NCI-H510A treated with DMSO at 0.1 percent for 48 hours (cell line): ENCODE data around the gene TGFB1.
A peak's percentile ranks its signal among the peaks of the same experiment; 100 is the strongest.
"Not testable (repeated sequence)": the region's sequence is repeated elsewhere in the genome, so short reads cannot be mapped to it uniquely, and the experiment has no call there.

Source experiments
- DNase-seq: peaks from one replicate; lab custom pipeline; 2025; lab: John Stamatoyannopoulos, UW

Gene TGFB1

GRCh38 chr19:41353466-41354342 lies at the start of gene TGFB1:
TSS of gene TGFB1 (minus strand) at chr19:41353922. CDS start at chr19:41353044, 878 bp downstream.
- DNase-seq, result peak; percentile 52

DNA sequence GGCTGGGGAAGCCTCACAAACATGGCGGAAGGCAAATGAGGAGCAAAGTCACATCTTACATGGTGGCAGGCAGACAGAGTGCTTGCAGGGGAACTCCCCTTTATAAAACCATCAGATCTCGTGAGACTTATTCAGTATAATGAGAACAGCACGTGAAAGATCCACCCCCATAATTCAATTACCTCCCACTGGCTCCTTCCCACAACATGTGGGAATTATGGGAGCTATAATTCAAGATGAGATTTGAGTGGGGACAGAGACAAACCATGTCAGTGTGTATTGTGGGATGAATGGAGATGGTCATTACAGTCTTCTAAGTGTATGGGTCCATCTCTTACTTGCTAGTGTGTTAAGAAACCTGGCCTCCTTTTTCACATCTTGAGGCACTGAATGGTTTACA lies 48.3 kb upstream of the TGFB1 start:
- no peak for DNase-seq

DNA sequence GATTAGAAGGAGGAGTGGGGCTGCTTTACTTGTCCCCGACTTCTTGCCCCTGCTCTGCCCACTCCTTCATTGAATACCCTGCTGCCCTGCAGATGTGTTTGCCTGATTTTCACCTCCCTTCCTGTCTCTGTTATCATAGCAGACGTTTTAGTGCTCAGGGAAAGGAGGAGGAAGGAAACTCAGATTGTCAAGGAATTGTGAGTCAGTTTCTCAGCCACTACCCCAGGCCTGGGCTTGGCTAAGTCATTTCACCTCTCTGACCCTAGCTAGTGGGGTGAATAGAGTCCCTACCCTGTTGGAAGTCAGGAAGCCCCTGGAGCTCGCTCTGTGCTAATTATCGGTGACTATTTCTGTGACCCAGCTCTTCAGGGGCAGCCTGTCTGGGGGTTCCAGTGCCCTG lies 47.8 kb upstream of the TGFB1 start:
- DNase-seq, result no peak

GRCh38 chr19:41399525-41399924 lies 45.8 kb upstream of the TGFB1 start:
- no peak for DNase-seq

DNA sequence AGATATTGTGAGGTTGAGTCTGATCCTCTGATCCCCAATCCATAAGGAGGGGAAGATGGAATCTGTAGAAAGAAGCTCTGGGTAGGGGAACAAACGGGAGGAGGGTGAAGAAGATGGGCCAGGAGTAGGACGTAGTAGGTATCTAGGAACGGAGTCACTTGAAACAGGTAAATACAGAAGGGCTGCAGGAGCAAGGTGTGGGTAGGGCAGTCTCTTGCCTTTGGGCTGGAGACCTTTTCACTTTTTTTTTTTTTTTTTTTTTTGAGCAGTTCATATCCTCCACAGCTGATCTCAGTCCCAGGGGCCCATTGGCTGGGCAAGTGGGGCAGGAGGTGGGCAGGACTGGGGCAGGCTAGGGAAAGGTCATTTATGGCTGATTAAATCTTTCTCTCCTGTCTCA lies 45.4 kb upstream of the TGFB1 start:
- DNase-seq, result no peak

DNA sequence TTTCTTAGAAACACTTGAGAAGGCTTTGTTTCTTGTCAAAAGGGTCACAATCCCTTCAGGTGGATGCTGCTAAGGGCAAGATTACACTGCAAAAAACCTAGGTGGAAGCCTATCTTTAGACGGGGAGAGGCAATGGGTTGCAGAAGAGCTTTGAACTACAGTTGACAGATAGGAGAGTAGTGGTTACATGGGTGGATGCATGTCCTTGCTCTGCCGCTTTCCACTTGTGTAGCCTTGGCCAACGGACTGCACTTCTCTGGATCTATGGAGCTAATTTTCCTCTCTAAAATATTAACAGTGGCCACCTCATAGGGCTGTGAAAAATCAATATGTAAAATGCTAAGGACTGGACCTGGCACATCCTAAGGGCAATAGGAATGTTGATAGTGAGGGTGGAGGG lies 44.9 kb upstream of the TGFB1 start:
- DNase-seq, result no peak

- no peak for DNase-seq
Measured at GRCh38 chr19:41398050-41398418, 44.3 kb upstream of the TGFB1 start.

DNA sequence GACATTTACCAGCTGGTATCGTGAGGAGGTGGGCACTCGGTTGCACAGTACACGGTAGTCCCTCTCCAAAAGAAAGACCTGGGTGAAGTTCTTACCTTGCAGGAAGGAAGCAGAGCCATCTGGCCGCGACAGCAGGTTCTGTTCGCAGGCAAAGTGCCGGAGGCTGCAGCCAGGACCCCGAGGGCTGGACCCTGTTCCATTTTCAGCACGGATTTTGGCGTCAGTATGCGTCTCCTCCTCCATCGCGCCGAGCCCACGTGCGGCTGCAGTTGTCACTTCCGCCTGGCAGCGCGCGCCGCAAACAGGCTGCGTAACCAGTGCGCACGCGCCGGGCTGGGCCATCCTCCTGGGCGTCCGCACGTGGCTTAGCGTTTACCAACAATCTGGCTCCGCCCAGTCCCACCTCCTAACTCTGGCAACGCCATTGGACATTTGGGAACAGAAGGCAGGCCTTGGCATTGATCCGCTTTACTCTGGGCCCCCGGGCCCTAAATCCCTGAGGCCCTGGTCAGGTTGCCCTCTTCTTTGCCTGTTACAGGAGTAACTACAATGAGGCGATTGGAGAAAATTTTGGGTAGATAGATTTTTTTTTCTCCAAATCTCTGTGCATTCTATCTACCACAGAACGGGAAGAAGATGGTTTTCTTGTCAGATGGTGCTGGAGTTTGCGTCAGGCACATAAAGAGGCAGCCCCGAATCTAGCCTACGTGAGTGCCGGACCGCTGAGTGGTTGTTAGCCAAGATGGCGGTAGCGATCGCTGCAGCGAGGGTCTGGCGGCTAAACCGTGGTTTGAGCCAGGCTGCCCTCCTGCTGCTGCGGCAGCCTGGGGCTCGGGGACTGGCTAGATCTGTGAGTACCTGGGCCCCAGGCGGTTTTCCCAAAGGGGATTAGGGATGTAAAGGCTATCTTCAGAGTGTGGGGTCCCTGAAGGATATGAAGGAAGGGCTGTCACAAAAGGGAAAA lies 43.6 kb upstream of the TGFB1 start, which contains the start of the genes BCKDHA and EXOSC5:
TSS of gene BCKDHA (plus strand) at position 733 of the 964 bp plus-strand sequence. CDS start at position 743, 10 bp downstream.
TSS of gene EXOSC5 (minus strand) at position 274 of the 964 bp plus-strand sequence. CDS start at position 243, 31 bp downstream.
- DNase-seq, result peak; percentile 99

- DNase-seq, result no peak
Measured at GRCh38 chr19:41395355-41395754, 41.6 kb upstream of the TGFB1 start.

GRCh38 chr19:41392775-41393174 lies 39.1 kb upstream of the TGFB1 start:
- DNase-seq, result no peak

DNA sequence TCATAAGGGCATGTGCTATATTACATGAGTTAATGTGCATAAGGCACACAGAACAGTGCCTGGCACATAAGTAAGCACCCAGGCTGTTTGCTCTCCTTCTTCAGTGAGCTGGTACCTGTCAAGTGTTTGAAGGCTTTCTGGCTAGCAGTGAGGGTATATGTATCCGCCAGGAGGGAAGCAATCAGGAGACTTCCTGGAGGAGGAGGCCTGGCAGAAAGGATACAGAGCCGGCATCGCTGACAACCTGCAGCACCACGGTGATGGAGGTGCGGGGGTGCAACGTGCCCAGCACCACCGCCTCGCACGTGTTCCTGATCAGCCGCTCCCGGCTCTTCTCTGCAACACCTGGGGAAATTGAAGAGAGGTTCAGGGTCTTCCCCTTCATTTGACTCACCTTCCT lies 37.9 kb upstream of the TGFB1 start:
- DNase-seq, result no peak

DNA sequence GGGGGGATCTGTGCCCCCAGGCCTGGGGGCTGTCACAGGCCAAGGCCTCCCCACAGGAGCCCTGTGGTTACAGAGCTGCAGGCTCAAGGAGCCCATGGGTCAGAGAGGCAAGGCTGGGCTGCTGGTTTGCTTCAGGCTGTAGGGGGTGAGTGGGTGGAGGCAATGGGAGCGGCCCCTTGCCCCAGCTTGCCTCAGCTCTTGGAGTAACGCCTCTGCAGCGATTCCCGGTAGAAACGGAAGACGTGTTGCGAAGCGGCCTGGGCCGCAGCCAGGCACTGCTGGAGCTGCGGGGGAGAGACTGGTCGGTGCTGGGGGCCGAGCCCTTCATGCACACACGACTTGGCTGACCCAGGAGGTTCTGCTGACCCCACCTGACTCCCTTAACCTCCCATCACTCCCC lies 32.7 kb upstream of the TGFB1 start:
- DNase-seq, result no peak

DNA sequence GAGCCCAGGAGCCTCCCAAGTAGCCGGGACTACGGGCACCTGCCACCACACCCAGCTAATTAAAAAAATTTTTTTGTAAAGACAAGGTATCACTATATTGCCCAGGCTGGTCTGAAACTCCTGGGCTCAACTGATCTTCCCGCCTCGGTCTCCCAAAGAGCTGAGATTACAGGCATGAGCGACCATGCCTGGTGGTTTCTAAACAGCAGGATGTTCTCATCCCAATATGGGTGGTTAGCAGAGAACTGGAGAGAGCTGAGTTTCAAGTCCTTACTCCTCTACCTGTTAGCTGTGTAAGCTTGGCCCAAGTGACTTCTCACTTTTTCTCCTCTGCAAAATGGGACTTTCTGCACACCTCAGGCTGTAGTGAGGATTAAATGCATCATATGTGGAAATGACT lies 30.6 kb upstream of the TGFB1 start:
- DNase-seq, result no peak

DNA sequence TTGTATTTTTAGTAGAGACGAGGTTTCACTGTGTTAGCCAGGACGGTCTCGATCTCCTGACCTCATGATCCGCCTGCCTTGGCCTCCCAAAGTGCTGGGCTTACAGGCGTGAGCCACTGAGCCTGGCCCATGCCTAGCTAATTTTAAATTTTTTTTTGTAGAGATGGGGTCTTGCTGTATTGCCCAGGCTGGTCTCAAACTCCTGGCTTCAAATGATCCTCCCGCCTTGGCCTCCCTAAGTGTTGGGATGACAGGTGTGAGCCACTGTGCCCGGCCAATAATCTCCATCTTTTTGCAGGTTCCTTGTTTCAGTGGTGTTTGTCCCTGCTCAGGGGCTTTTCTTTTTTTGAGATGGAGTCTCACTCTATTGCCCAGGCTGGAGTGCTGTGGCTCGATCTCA lies 27.8 kb upstream of the TGFB1 start:
- DNase-seq, result not testable (repeated sequence)

DNA sequence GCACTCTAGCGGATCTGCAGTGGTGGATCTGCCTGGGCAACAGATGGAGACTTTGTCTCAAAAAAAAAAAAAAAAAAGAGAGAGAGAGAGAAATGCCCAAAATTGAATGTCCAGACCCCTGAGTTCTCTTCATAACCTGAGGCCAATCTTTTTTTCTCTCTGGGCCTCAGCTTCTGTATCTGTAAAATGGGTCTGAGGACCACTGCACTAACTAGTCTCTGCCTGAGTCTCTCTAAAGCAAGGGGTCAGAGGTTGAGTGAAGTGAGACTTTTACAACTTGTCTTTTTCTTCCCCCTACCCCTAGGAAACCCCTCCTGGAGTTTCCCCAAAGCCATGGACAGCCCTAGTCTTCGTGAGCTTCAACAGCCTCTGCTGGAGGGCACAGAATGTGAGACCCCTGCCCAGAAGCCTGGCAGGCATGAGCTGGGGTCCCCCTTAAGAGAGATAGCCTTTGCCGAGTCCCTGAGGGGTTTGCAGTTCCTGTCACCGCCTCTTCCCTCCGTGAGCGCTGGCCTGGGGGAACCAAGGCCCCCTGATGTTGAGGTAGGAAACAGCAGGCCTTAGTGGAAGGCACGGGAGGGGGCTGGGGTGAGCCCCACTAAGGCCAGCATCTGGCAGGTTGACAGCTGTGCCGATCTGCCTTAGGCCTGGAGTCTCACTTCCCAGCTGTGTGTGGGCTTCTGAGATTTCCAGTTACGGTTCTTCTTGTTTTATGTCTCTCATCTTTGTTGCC lies 24.4 kb upstream of the TGFB1 start:
- DNase-seq, result no peak

DNA sequence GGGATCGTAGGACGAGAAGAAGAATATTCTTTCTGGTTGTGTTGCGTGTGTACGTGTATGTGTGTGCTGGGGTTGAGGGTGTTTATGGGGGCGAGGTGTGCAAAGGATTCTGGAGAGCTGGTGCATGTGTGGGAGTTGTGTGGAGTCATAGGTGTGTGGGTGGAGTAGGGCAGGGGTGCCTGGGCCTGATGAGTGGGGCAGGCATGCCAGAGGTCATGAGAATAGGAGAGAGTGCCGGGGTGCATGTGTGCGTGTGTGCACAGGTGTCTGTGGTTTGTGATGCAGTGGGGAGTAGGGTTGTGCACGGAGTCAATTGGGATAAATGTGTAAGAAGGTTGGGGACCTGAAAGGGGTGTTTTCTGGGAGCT lies 23.3 kb upstream of the TGFB1 start:
- no peak for DNase-seq

GRCh38 chr19:41376241-41376997 lies 22.7 kb upstream of the TGFB1 start, which contains the start of gene TMEM91:
TSS of gene TMEM91 (plus strand) at chr19:41376533. CDS start at chr19:41378310, 1,777 bp downstream.
- peak; percentile 68 for DNase-seq

- peak; percentile 40 for DNase-seq
Measured at GRCh38 chr19:41373993-41374392, 20.3 kb upstream of the TGFB1 start.

GRCh38 chr19:41372501-41372900 lies 18.8 kb upstream of the TGFB1 start:
- DNase-seq, result no peak

GRCh38 chr19:41371541-41371940 lies 17.8 kb upstream of the TGFB1 start:
- no peak for DNase-seq

GRCh38 chr19:41371119-41371518 lies 17.4 kb upstream of the TGFB1 start:
- not testable (repeated sequence) for DNase-seq
